ENCODE results near the gene ZXDA. TPM values are rescaled to one million over a fixed set of nuclear protein-coding genes. Genes with fewer than 3 reads are reported as not detected.
"Not testable (repeated sequence)": the region's sequence is repeated elsewhere in the genome, so short reads cannot be mapped to it uniquely, and the experiment has no call there.

Gene ZXDA
- total RNA-seq: 1 to 10 TPM; 1.3 to 6.1 (median 1.4) TPM

- DNase-seq; intact Hi-C loops (cut with DNase I); H3K36me3 ChIP-seq; H3K27me3 ChIP-seq; H3K9me3 ChIP-seq: not testable (repeated sequence)
- H3K27ac ChIP-seq: peak within 1 kb of the TSS; percentile 83 to 91 (median 88)
- WGBS, 2 donors: 0 to 14% methylated on average over 4 to 5 of the region's 35 CpGs
- H3K4me1 ChIP-seq: peaks cover 0 to 30% (median 0%) of the 10 kb centered on the region in 3 donors
- peak within 1 kb of the TSS; percentile 46 to 69 (median 50) for H3K4me3 ChIP-seq
Observed at GRCh38 chrX:57910287-57910912, at the start of gene ZXDA. Gene ZXDA (minus strand): TSS chrX:57910458. CDS start chrX:57910420, 38 bp downstream.

- DNase-seq: no peak
- H3K4me3 ChIP-seq: no peak overlapping the region
- no peaks in the 10 kb centered on the region for H3K4me1 ChIP-seq
- WGBS, 2 donors: 20% methylated on average over 1 of the region's 1 CpG; no CpG with 5 or more reads in 1 of the 2 donors
- no peaks in the 10 kb centered on the region for H3K36me3 ChIP-seq
- H3K27ac ChIP-seq: peak overlapping the region in 1 of 4 donors; percentile 31
- no peak for TF ChIP-seq CTCF (IDR thresholded peaks at IDR 0.05)
- TF ChIP-seq POLR2A (IDR thresholded peaks at IDR 0.05): no peak
- H3K9me3 ChIP-seq: no peaks in the 10 kb centered on the region
- intact Hi-C loops (cut with DNase I): no loop called here
- H3K27me3 ChIP-seq: no peaks in the 10 kb centered on the region
Observed at GRCh38 chrX:57952320-57952678, 42.0 kb upstream of the ZXDA start.

GRCh38 chrX:57951666-57952319, 41.5 kb upstream of the ZXDA start:
- no peak for TF ChIP-seq CTCF (IDR thresholded peaks at IDR 0.05)
- TF ChIP-seq POLR2A (IDR thresholded peaks at IDR 0.05): no peak
- Histone ChIP-seq H3K27me3 (no peaks in the 10 kb centered on the region), H3K36me3 (no peaks in the 10 kb centered on the region), H3K9me3 (no peaks in the 10 kb centered on the region), H3K4me1 (no peaks in the 10 kb centered on the region), H3K27ac (peak overlapping the region in 1 of 4 donors; percentile 34), H3K4me3 (no peak overlapping the region)
- DNase-seq: no peak
- intact Hi-C loops (cut with DNase I): no loop called here
- 20% methylated on average over 1 of the region's 2 CpGs; no CpG with 5 or more reads in 1 of the 2 donors for WGBS, 2 donors

- intact Hi-C loops (cut with DNase I): no loop called here
- WGBS, 2 donors: 50% methylated on average over 4 of the region's 6 CpGs; no CpG with 5 or more reads in 1 of the 2 donors
- H3K4me1 ChIP-seq: no peaks in the 10 kb centered on the region
- H3K9me3 ChIP-seq: no peaks in the 10 kb centered on the region
- TF ChIP-seq POLR2A (IDR thresholded peaks at IDR 0.05) (no peak), CTCF (IDR thresholded peaks at IDR 0.05) (no peak)
- H3K4me3 ChIP-seq: no peak overlapping the region
- H3K36me3 ChIP-seq: no peaks in the 10 kb centered on the region
- DNase-seq: no peak
- no peaks in the 10 kb centered on the region for H3K27me3 ChIP-seq
- no peak overlapping the region for H3K27ac ChIP-seq
Observed at GRCh38 chrX:57933321-57933720, 23.1 kb upstream of the ZXDA start.

- H3K4me3 ChIP-seq: no peak overlapping the region
- H3K27me3 ChIP-seq: no peaks in the 10 kb centered on the region
- no peaks in the 10 kb centered on the region for H3K9me3 ChIP-seq
- WGBS, 2 donors: 7% methylated on average over 1 of the region's 2 CpGs; no CpG with 5 or more reads in 1 of the 2 donors
- no peak for TF ChIP-seq CTCF (IDR thresholded peaks at IDR 0.05)
- TF ChIP-seq POLR2A (IDR thresholded peaks at IDR 0.05): no peak
- no peaks in the 10 kb centered on the region for H3K4me1 ChIP-seq
- no peak for DNase-seq
- H3K27ac ChIP-seq: no peak overlapping the region
- intact Hi-C loops (cut with DNase I): no loop called here
- H3K36me3 ChIP-seq: no peaks in the 10 kb centered on the region
Observed at GRCh38 chrX:57932266-57932665, 22.0 kb upstream of the ZXDA start.

Measured in esophagus squamous epithelium (tissue), 5 donors.